NCI-H1092 (cell line): ENCODE results near the gene CDC34.
"Not testable (repeated sequence)": the region's sequence is repeated elsewhere in the genome, so short reads cannot be mapped to it uniquely, and the experiment has no call there.

Experiments
- DNase-seq: peaks from one replicate; lab custom pipeline; 2025; lab: John Stamatoyannopoulos, UW

Gene CDC34

GRCh38 chr19:573519-573825 lies 41.9 kb downstream of the CDC34 start:
- DNase-seq: no peak

GRCh38 chr19:574658-575526 lies 43.3 kb downstream of the CDC34 start:
- no peak for DNase-seq

- DNase-seq: no peak
Measured at GRCh38 chr19:575527-576506, 44.3 kb downstream of the CDC34 start.

GRCh38 chr19:576768-577438 lies 45.3 kb downstream of the CDC34 start:
- DNase-seq: no peak

- DNase-seq: no peak
Measured at GRCh38 chr19:577439-578392, 46.2 kb downstream of the CDC34 start.

- no peak for DNase-seq
Measured at GRCh38 chr19:579111-579841, 47.7 kb downstream of the CDC34 start.

- DNase-seq: no peak
Measured at GRCh38 chr19:579842-580155, 48.2 kb downstream of the CDC34 start.

- no peak for DNase-seq
Measured at GRCh38 chr19:580274-580835, 48.8 kb downstream of the CDC34 start.

- no peak for DNase-seq
Measured at GRCh38 chr19:581399-582111, 50.0 kb downstream of the CDC34 start.

GRCh38 chr19:582497-583197 lies 51.1 kb downstream of the CDC34 start:
- no peak for DNase-seq

GRCh38 chr19:583198-583967 lies 51.8 kb downstream of the CDC34 start:
- no peak for DNase-seq

- no peak for DNase-seq
Measured at GRCh38 chr19:583968-584239, 52.3 kb downstream of the CDC34 start.

GRCh38 chr19:584240-585001 lies 52.9 kb downstream of the CDC34 start:
- DNase-seq: no peak

GRCh38 chr19:585146-585545 lies 53.6 kb downstream of the CDC34 start:
- DNase-seq: not testable (repeated sequence)

- DNase-seq: no peak
Measured at GRCh38 chr19:585551-586110, 54.1 kb downstream of the CDC34 start.

- peak; percentile 95 for DNase-seq
Measured at GRCh38 chr19:588093-588740, 56.7 kb downstream of the CDC34 start.
